ENCODE results near the gene CAMTA1. TPM values are rescaled to one million over a fixed set of nuclear protein-coding genes. Genes with fewer than 3 reads are reported as not detected.

Gene CAMTA1
- total RNA-seq, 1 donor from 2014 or later: 109 TPM

- TF ChIP-seq CTCF (conservative IDR thresholded peaks at IDR 0.05): no peak
- Mint-ChIP-seq H3K27me3 (ENCODE audit: low read depth) (no peaks in the 10 kb centered on the region), H3K9me3 (no peaks in the 10 kb centered on the region), H3K36me3 (ENCODE audit: low read depth) (no peaks in the 10 kb centered on the region), H3K4me3 (no peak overlapping the region), H3K27ac (ENCODE audit: unreplicated experiment) (no peak overlapping the region), H3K4me1 (no peaks in the 10 kb centered on the region)
- no peak for DNase-seq (ENCODE audit: low read depth, low spot score)
Observed at GRCh38 chr1:6948416-6948815, 163.2 kb downstream of the CAMTA1 start.

GRCh38 chr1:6948861-6949260 is 163.6 kb downstream of the CAMTA1 start:
- no peaks in the 10 kb centered on the region for H3K27me3 Mint-ChIP-seq (ENCODE audit: low read depth)
- no peak overlapping the region for H3K27ac Mint-ChIP-seq (ENCODE audit: unreplicated experiment)
- H3K4me3 Mint-ChIP-seq: no peak overlapping the region
- H3K4me1 Mint-ChIP-seq: no peaks in the 10 kb centered on the region
- TF ChIP-seq CTCF (conservative IDR thresholded peaks at IDR 0.05): no peak
- DNase-seq (ENCODE audit: low read depth, low spot score): no peak
- H3K9me3 Mint-ChIP-seq: no peaks in the 10 kb centered on the region
- no peaks in the 10 kb centered on the region for H3K36me3 Mint-ChIP-seq (ENCODE audit: low read depth)

- Mint-ChIP-seq H3K9me3 (no peaks in the 10 kb centered on the region), H3K4me3 (no peak overlapping the region), H3K4me1 (peaks cover 10% of the 10 kb centered on the region), H3K36me3 (ENCODE audit: low read depth) (no peaks in the 10 kb centered on the region), H3K27ac (ENCODE audit: unreplicated experiment) (no peak overlapping the region), H3K27me3 (ENCODE audit: low read depth) (no peaks in the 10 kb centered on the region)
- DNase-seq (ENCODE audit: low read depth, low spot score): no peak
- TF ChIP-seq CTCF (conservative IDR thresholded peaks at IDR 0.05): no peak
Observed at GRCh38 chr1:6950001-6950765, 164.9 kb downstream of the CAMTA1 start.

GRCh38 chr1:6951536-6951935 is 166.3 kb downstream of the CAMTA1 start:
- Mint-ChIP-seq H3K27me3 (ENCODE audit: low read depth) (no peaks in the 10 kb centered on the region), H3K4me1 (peaks cover 24% of the 10 kb centered on the region), H3K9me3 (no peaks in the 10 kb centered on the region), H3K27ac (ENCODE audit: unreplicated experiment) (no peak overlapping the region), H3K4me3 (no peak overlapping the region), H3K36me3 (ENCODE audit: low read depth) (no peaks in the 10 kb centered on the region)
- no peak for TF ChIP-seq CTCF (conservative IDR thresholded peaks at IDR 0.05)
- DNase-seq (ENCODE audit: low read depth, low spot score): no peak

GRCh38 chr1:6953216-6953615 is 168.0 kb downstream of the CAMTA1 start:
- no peak for TF ChIP-seq CTCF (conservative IDR thresholded peaks at IDR 0.05)
- Mint-ChIP-seq H3K27me3 (ENCODE audit: low read depth) (no peaks in the 10 kb centered on the region), H3K4me3 (no peak overlapping the region), H3K4me1 (peaks cover 29% of the 10 kb centered on the region), H3K36me3 (ENCODE audit: low read depth) (no peaks in the 10 kb centered on the region), H3K9me3 (no peaks in the 10 kb centered on the region), H3K27ac (ENCODE audit: unreplicated experiment) (no peak overlapping the region)
- no peak for DNase-seq (ENCODE audit: low read depth, low spot score)

Data from neural crest cell (in vitro differentiated cells).